OCI-LY7 (cell line): ENCODE results near the gene BHLHE40. TPM values are rescaled to one million over a fixed set of nuclear protein-coding genes. Genes with fewer than 3 reads are reported as not detected.
A peak's percentile ranks its signal among the peaks of the same experiment; 100 is the strongest.

Experiments
- BruUV-seq: library from RNA; stranded (reverse); fragments of 400-500 nt; replicated peaks from 2 replicates; lab custom pipeline; 2021; lab: Mats Ljungman, UMichigan
- CTCF ChIA-PET: fragments of 300-600 bp; sonication (Branson Sonifier 250); formaldehyde crosslinking; loops from one replicate; lab custom pipeline; 2022; ENCODE audit warnings: antibody characterized with exemption; ENCODE audit not compliant: unreplicated experiment; lab: Charles Lee
- POLR2A ChIA-PET: fragments of 300-600 bp; sonication (Branson Sonifier 250); formaldehyde crosslinking; loops from one replicate; lab custom pipeline; 2022; ENCODE audit warnings: antibody characterized with exemption; lab: Charles Lee
- DNase-seq: peaks from one replicate; pipeline ENCODE4 v3.0.0-alpha.2; 2015; ENCODE audit warnings: low spot score
- H2AFZ ChIP-seq: fragments of 200-600 bp; sonication (generic), shearing (Covaris generic); 2 replicates; pipeline ENCODE4 v1.6.1; 2014; ENCODE audit warnings: mild to moderate bottlenecking, antibody characterized with exemption, low read length, moderate library complexity
- H3K27ac ChIP-seq: fragments of 200-600 bp; sonication (generic); 2 replicates; pipeline ENCODE4 v1.5.1; 2014; ENCODE audit warnings: mixed run types, low read depth, mild to moderate bottlenecking, moderate library complexity, low read length, inconsistent platforms; ENCODE audit not compliant: poor library complexity, severe bottlenecking
- H3K36me3 ChIP-seq: fragments of 200-600 bp; sonication (generic); 2 replicates; pipeline ENCODE4 v1.6.1; 2014; ENCODE audit warnings: mild to moderate bottlenecking, antibody characterized with exemption, low read length, moderate library complexity, mixed read lengths; ENCODE audit not compliant: insufficient read depth
- H3K4me1 ChIP-seq: fragments of 200-600 bp; sonication (generic); 2 replicates; pipeline ENCODE4 v1.5.1; 2014; ENCODE audit warnings: mild to moderate bottlenecking, low read length; ENCODE audit not compliant: insufficient read depth, poor library complexity, severe bottlenecking
- H3K4me2 ChIP-seq: fragments of 200-600 bp; sonication (generic); 2 replicates; pipeline ENCODE4 v1.6.1; 2014; ENCODE audit warnings: mild to moderate bottlenecking, low read length
- H3K4me3 ChIP-seq: fragments of 200-600 bp; sonication (generic); 2 replicates; pipeline ENCODE4 v1.5.1; 2014; ENCODE audit warnings: mild to moderate bottlenecking, low read depth, low read length; ENCODE audit not compliant: poor library complexity, severe bottlenecking
- H3K79me2 ChIP-seq: fragments of 200-600 bp; sonication (generic); 2 replicates; pipeline ENCODE4 v1.6.1; 2016; ENCODE audit warnings: low read depth, mild to moderate bottlenecking, low read length, moderate library complexity, mixed read lengths; ENCODE audit not compliant: insufficient read depth
- H3K9me2 ChIP-seq: fragments of 200-600 bp; sonication (generic); 2 replicates; pipeline ENCODE4 v1.6.1; 2016; ENCODE audit warnings: mild to moderate bottlenecking, low read length, mixed read lengths; ENCODE audit not compliant: insufficient read depth
- H3K9me3 ChIP-seq: fragments of 200-600 bp; sonication (generic); 2 replicates; pipeline ENCODE4 v1.6.1; 2014; ENCODE audit warnings: mild to moderate bottlenecking, mixed run types, low read length, mixed read lengths
- H4K20me1 ChIP-seq: fragments of 200-600 bp; sonication (generic); 2 replicates; pipeline ENCODE4 v1.6.1; 2014; ENCODE audit warnings: mild to moderate bottlenecking, antibody characterized with exemption, low read length, moderate library complexity, mixed read lengths; ENCODE audit not compliant: insufficient read depth
- EZH2phosphoT487 ChIP-seq: fragments of 200-600 bp; sonication (generic); IDR thresholded peaks from 2 replicates; pipeline ENCODE4 v1.6.1; 2018; ENCODE audit warnings: low read depth, borderline replicate concordance, mild to moderate bottlenecking, mixed run types, antibody characterized with exemption, low read length, moderate library complexity, mixed read lengths
- intact Hi-C: fragments of 100-400 bp; cut with micrococcal nuclease; formaldehyde crosslinking; loops from one replicate; pipeline ENCODE4 v1.10.0; 2022; ENCODE audit not compliant: unreplicated experiment
- total RNA-seq, 2 experiments: library from RNA; depleted of rRNA in 1 of 2; stranded (reverse); fragments of >200 nt in 1 of 2; shearing (Covaris generic) in 1 of 2; gene quantifications; 2 replicates each; pipeline ENCODE4 v1.2.3, GENCODE V29; 2014 to 2022
- TF ChIP-seq, protein P1 (sequence below): fragments of 200-600 bp; sonication (generic); conservative IDR thresholded peaks from 2 replicates; pipeline ENCODE4 v1.5.1; 2014; ENCODE audit warnings: mild to moderate bottlenecking, antibody characterized with exemption, low read length, moderate library complexity, mixed read lengths

BHLHE40 gene
- total RNA-seq, 2 experiments from 2014 or later: 0.11 to 0.35 TPM

- H3K27ac ChIP-seq: no peak overlapping the region
- H2AFZ ChIP-seq: peak overlapping the region; percentile 55
- no peaks in the 10 kb centered on the region for H3K79me2 ChIP-seq
- TF ChIP-seq EZH2phosphoT487: no peak
- TF ChIP-seq, protein P1, sequence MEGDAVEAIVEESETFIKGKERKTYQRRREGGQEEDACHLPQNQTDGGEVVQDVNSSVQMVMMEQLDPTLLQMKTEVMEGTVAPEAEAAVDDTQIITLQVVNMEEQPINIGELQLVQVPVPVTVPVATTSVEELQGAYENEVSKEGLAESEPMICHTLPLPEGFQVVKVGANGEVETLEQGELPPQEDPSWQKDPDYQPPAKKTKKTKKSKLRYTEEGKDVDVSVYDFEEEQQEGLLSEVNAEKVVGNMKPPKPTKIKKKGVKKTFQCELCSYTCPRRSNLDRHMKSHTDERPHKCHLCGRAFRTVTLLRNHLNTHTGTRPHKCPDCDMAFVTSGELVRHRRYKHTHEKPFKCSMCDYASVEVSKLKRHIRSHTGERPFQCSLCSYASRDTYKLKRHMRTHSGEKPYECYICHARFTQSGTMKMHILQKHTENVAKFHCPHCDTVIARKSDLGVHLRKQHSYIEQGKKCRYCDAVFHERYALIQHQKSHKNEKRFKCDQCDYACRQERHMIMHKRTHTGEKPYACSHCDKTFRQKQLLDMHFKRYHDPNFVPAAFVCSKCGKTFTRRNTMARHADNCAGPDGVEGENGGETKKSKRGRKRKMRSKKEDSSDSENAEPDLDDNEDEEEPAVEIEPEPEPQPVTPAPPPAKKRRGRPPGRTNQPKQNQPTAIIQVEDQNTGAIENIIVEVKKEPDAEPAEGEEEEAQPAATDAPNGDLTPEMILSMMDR: 0 out of 2 replicates have a peak, but pooled peaks have one; percentile 11
- H3K9me2 ChIP-seq: no peaks in the 10 kb centered on the region
- BruUV-seq: no TSS peak
- no peaks in the 10 kb centered on the region for H3K36me3 ChIP-seq
- ChIA-PET POLR2A (interaction anchor here (0.6 to 1.0 kb wide), 2 partner anchors 149 to 267 kb away, joined by 3 to 4 read pairs; no protein-coding TSS in a partner anchor), CTCF (no interaction called here)
- no peaks in the 10 kb centered on the region for H4K20me1 ChIP-seq
- peak overlapping the region; percentile 65 for H3K4me3 ChIP-seq
- peaks cover 26% of the 10 kb centered on the region for H3K4me1 ChIP-seq
- peak overlapping the region; percentile 84 for H3K4me2 ChIP-seq
- DNase-seq: peak; percentile 23
- H3K9me3 ChIP-seq: no peaks in the 10 kb centered on the region
- intact Hi-C loops: loop anchor here (5.0 kb wide), 1 partner anchor 266 kb away; no protein-coding TSS in a partner anchor
These were observed 852 bp upstream of the BHLHE40 start for GRCh38 chr3:4978204-4978965.

- Histone ChIP-seq H3K4me3 (peak overlapping the region; percentile 65), H3K4me2 (peak overlapping the region; percentile 84), H4K20me1 (no peaks in the 10 kb centered on the region), H3K9me3 (no peaks in the 10 kb centered on the region), H3K79me2 (no peaks in the 10 kb centered on the region), H2AFZ (peak overlapping the region; percentile 55), H3K27ac (no peak overlapping the region), H3K4me1 (peaks cover 27% of the 10 kb centered on the region), H3K36me3 (no peaks in the 10 kb centered on the region), H3K9me2 (no peaks in the 10 kb centered on the region)
- POLR2A ChIA-PET: interaction anchor here (0.6 to 1.0 kb wide), 2 partner anchors 148 to 267 kb away, joined by 3 to 4 read pairs; no protein-coding TSS in a partner anchor
- TF ChIP-seq, protein P1: no peak
- no peak for TF ChIP-seq EZH2phosphoT487
- intact Hi-C loops: loop anchor here (5.0 kb wide), 1 partner anchor 267 kb away; no protein-coding TSS in a partner anchor
- BruUV-seq: no TSS peak
- peak; percentile 42 for DNase-seq
- CTCF ChIA-PET: interaction anchor here (0.6 kb wide), 1 partner anchor 29 kb away, joined by 4 read pairs; no protein-coding TSS in a partner anchor
These were observed 240 bp upstream of the BHLHE40 start for GRCh38 chr3:4978966-4979427.
